OCI-LY3 (cell line): ENCODE results near the gene PM20D1.

Source experiments
- H2AFZ ChIP-seq: fragments of 200-600, 300-600 bp; shearing (Covaris generic); 2 replicates; pipeline ENCODE4 v1.6.0; 2014; ENCODE audit warnings: antibody characterized with exemption, low read depth, low read length
- H3K27ac ChIP-seq: fragments of 200-600, 300-600 bp; sonication (generic); 2 replicates; pipeline ENCODE4 v1.5.1; 2014; ENCODE audit warnings: mild to moderate bottlenecking, low read length, moderate library complexity, mixed read lengths
- H3K27me3 ChIP-seq: fragments of 200-600, 300-600 bp; sonication (generic); 2 replicates; pipeline ENCODE4 v1.6.1; 2014; ENCODE audit warnings: low read depth, low read length, mixed read lengths
- H3K36me3 ChIP-seq: fragments of 200-600, 300-600 bp; sonication (generic); replicated peaks from 2 replicates; pipeline ENCODE3; 2014; ENCODE audit warnings: low read depth, low read length, mixed read lengths
- H3K4me1 ChIP-seq: fragments of 300-600, 200-600 bp; sonication (generic); 2 replicates; pipeline ENCODE4 v1.6.1; 2014; ENCODE audit warnings: low read length, mixed read lengths
- H3K4me2 ChIP-seq: fragments of 200-600, 300-600 bp; sonication (generic); 2 replicates; pipeline ENCODE4 v1.6.1; 2014; ENCODE audit warnings: low read length, mixed read lengths
- H3K4me3 ChIP-seq: fragments of 300-600, 200-600 bp; sonication (generic); 2 replicates; pipeline ENCODE4 v1.5.1; 2014; ENCODE audit warnings: antibody characterized with exemption, mild to moderate bottlenecking, low read length, moderate library complexity
- H3K79me2 ChIP-seq: fragments of 300-600, 200-600 bp; shearing (Covaris generic); 2 replicates; pipeline ENCODE4 v1.6.1; 2014; ENCODE audit warnings: mild to moderate bottlenecking, low read length, mixed read lengths
- H3K9ac ChIP-seq: fragments of 300-600, 200-600 bp; shearing (Covaris generic); 2 replicates; pipeline ENCODE4 v1.6.0; 2014; ENCODE audit warnings: mild to moderate bottlenecking, low read length, moderate library complexity
- H3K9me3 ChIP-seq: fragments of 200-600, 300-600 bp; shearing (Covaris generic); 2 replicates; pipeline ENCODE4 v1.6.1; 2014; ENCODE audit warnings: low read length, mixed read lengths; ENCODE audit not compliant: insufficient read depth
- H4K20me1 ChIP-seq: fragments of 200-600, 300-600 bp; sonication (generic); 2 replicates; pipeline ENCODE4 v1.6.1; 2016; ENCODE audit warnings: low read length, mixed read lengths; ENCODE audit not compliant: insufficient read depth
- EZH2phosphoT487 ChIP-seq: fragments of 200-600 bp; shearing (Covaris generic); IDR thresholded peaks from 2 replicates; pipeline ENCODE4 v1.6.1; 2018; ENCODE audit warnings: antibody characterized with exemption, mixed run types, low read depth
- TF ChIP-seq, protein P1 (sequence below): fragments of 200-600, 300-600 bp; sonication (generic); IDR thresholded peaks from 2 replicates; pipeline ENCODE4 v1.5.1; 2014; ENCODE audit warnings: antibody characterized with exemption, low read length, low read depth

Gene PM20D1

DNA sequence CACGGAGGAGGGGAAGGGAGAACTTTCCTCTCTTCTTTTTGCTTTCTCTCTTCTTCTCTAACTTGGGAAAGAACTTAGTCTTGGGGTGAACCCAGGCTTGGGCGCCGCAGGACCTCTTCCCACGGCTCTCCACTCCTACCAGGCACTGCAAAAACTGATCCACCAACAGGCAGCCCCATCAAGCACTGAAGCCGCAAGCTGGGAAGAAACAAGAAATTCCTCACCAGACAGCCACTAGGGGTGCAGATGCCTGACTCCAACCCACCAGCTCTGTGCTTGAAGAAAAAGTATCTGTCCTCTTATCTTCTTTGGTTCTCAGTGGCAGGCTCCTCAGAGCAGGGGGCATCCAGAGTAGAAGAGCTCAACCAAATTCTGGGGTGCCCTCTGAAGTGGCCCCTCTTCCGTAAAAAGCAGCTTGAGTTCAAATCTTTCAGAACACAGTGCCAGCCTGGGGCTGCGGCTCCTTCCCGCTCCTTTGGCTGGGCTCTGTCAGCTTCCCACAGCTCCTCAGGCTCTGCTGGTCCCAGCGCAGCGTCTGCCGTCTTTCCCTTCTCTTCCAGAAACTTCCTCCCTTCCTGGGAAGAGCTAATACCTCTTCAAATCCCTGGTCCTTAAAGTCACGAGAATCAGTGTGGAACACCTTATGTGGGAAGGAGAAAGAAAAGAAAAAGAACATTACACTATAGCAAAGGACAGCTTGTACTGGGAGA, 39.3 kb downstream of the PM20D1 start:
- Histone ChIP-seq H3K27ac (no peak overlapping the region), H3K4me2 (no peak overlapping the region), H4K20me1 (peaks cover 45% of the 10 kb centered on the region), H3K9ac (no peak overlapping the region), H3K4me3 (no peak overlapping the region), H3K9me3 (no peaks in the 10 kb centered on the region), H3K36me3 (peaks cover 38% of the 10 kb centered on the region), H2AFZ (no peak overlapping the region), H3K79me2 (peaks cover 79% of the 10 kb centered on the region), H3K27me3 (no peaks in the 10 kb centered on the region), H3K4me1 (peaks cover 20% of the 10 kb centered on the region)
- TF ChIP-seq, protein P1, sequence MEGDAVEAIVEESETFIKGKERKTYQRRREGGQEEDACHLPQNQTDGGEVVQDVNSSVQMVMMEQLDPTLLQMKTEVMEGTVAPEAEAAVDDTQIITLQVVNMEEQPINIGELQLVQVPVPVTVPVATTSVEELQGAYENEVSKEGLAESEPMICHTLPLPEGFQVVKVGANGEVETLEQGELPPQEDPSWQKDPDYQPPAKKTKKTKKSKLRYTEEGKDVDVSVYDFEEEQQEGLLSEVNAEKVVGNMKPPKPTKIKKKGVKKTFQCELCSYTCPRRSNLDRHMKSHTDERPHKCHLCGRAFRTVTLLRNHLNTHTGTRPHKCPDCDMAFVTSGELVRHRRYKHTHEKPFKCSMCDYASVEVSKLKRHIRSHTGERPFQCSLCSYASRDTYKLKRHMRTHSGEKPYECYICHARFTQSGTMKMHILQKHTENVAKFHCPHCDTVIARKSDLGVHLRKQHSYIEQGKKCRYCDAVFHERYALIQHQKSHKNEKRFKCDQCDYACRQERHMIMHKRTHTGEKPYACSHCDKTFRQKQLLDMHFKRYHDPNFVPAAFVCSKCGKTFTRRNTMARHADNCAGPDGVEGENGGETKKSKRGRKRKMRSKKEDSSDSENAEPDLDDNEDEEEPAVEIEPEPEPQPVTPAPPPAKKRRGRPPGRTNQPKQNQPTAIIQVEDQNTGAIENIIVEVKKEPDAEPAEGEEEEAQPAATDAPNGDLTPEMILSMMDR, result peak; percentile 20
- no peak for TF ChIP-seq EZH2phosphoT487

- peaks cover 38% of the 10 kb centered on the region for H3K36me3 ChIP-seq
- no peaks in the 10 kb centered on the region for H3K9me3 ChIP-seq
- TF ChIP-seq, protein P1, result no peak
- no peak for TF ChIP-seq EZH2phosphoT487
- no peak overlapping the region for H2AFZ ChIP-seq
- H3K4me1 ChIP-seq, result peaks cover 20% of the 10 kb centered on the region
- no peak overlapping the region for H3K9ac ChIP-seq
- no peak overlapping the region for H3K4me2 ChIP-seq
- no peaks in the 10 kb centered on the region for H3K27me3 ChIP-seq
- H4K20me1 ChIP-seq, result peaks cover 51% of the 10 kb centered on the region
- H3K79me2 ChIP-seq, result peaks cover 85% of the 10 kb centered on the region
- H3K4me3 ChIP-seq, result no peak overlapping the region
- no peak overlapping the region for H3K27ac ChIP-seq
Observed at GRCh38 chr1:205809942-205810345, 40.0 kb downstream of the PM20D1 start.

DNA sequence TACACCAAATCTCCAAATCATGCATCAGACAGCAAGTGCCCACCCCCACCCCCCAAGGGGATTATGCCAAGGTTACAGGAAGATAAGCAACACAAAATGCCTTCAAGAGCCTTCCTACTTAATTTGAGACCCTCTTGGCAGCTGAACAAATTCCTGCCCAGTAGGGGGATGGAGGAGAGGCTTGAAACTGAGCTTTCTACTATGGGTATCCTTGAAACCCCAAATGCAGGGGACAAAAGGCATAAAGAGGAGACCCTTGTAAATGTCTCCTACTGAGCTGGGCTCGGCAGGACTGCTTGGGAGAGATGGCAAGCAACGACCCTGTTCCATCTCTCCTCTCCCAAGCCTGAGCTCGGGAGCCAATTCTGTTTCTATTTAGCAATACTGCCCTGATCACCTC, 40.5 kb downstream of the PM20D1 start:
- no peak overlapping the region for H2AFZ ChIP-seq
- peaks cover 56% of the 10 kb centered on the region for H4K20me1 ChIP-seq
- no peak overlapping the region for H3K4me2 ChIP-seq
- H3K27me3 ChIP-seq, result no peaks in the 10 kb centered on the region
- H3K4me3 ChIP-seq, result no peak overlapping the region
- no peak overlapping the region for H3K27ac ChIP-seq
- H3K4me1 ChIP-seq, result peaks cover 20% of the 10 kb centered on the region
- peaks cover 37% of the 10 kb centered on the region for H3K36me3 ChIP-seq
- no peaks in the 10 kb centered on the region for H3K9me3 ChIP-seq
- no peak for TF ChIP-seq EZH2phosphoT487
- TF ChIP-seq, protein P1, result no peak
- H3K79me2 ChIP-seq, result peaks cover 86% of the 10 kb centered on the region
- no peak overlapping the region for H3K9ac ChIP-seq

GRCh38 chr1:205805082-205805711, 44.7 kb downstream of the PM20D1 start:
- Histone ChIP-seq H3K9me3 (no peaks in the 10 kb centered on the region), H3K9ac (no peak overlapping the region), H3K27me3 (no peaks in the 10 kb centered on the region), H2AFZ (no peak overlapping the region), H3K79me2 (peaks cover 72% of the 10 kb centered on the region), H3K4me3 (no peak overlapping the region), H3K4me1 (no peaks in the 10 kb centered on the region), H4K20me1 (peaks cover 65% of the 10 kb centered on the region), H3K27ac (no peak overlapping the region), H3K36me3 (peaks cover 45% of the 10 kb centered on the region), H3K4me2 (no peak overlapping the region)
- TF ChIP-seq, protein P1, result no peak
- TF ChIP-seq EZH2phosphoT487, result no peak
